Adrenal gland (tissue), 5 donors: ENCODE data around the gene IKZF2.

Source experiments
- CTCF ChIP-seq, 6 experiments: fragments of 450-650 bp in 4 of 6; fragments of 200-600 bp in 2 of 6; sonication (generic) in 1 of 6; IDR thresholded peaks; 1 replicate in 5 of 6; 2 replicates in 1 of 6; pipeline versions ENCODE4 v1.5.1 to v1.8.0; 2016 to 2021; ENCODE audit warnings: antibody characterized with exemption in 6 of 6, mild to moderate bottlenecking in 2 of 6, moderate library complexity in 1 of 6
- POLR2A ChIP-seq, 2 donors: fragments of 450-650 bp; IDR thresholded peaks; one replicate each; pipeline ENCODE4 v1.6.1; 2017; ENCODE audit warnings: antibody characterized with exemption in 2 of 2, mild to moderate bottlenecking in 2 of 2, moderate library complexity in 1 of 2
- donor health status: DM: no; HTN: no; CAD: no.

- no peak for TF ChIP-seq POLR2A (IDR thresholded peaks at IDR 0.05)
- no peak for TF ChIP-seq CTCF (IDR thresholded peaks at IDR 0.05)
These were observed 87.3 kb downstream of the IKZF2 start for GRCh38 chr2:213064099-213064498.
